T-helper 2 cell (primary cell): ENCODE measurements around the gene IMMP2L.
A peak's percentile ranks its signal among the peaks of the same experiment; 100 is the strongest.

Source experiments
- DNase-seq, 5 experiments: peaks; one replicate each; pipeline versions ENCODE4 v3.0.0 to v3.0.0-alpha.2; 2012 to 2022

IMMP2L gene

GRCh38 chr7:110841840-110842545 lies 720.3 kb downstream of the IMMP2L start:
- DNase-seq: no peak

GRCh38 chr7:110839866-110840265 lies 722.4 kb downstream of the IMMP2L start:
- DNase-seq: no peak

DNA sequence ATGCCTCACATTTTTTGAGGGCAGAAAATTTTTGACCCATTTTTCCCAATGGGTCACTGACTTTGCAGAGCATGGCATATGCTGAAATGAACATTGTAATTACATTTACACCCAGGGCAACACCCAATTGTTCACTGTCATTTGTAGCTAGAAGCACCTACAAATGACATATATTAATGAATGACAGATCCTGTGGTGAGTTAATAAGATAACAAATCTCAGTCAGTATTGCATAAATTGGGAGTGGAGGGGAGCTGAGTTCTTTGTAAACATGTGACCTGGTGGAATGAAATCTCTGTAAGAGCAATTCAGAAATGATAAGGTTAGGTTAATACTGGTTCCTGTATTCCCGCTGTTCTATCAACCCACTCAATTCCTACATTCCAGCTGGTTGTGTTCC lies 726.4 kb downstream of the IMMP2L start:
- DNase-seq: no peak

DNA sequence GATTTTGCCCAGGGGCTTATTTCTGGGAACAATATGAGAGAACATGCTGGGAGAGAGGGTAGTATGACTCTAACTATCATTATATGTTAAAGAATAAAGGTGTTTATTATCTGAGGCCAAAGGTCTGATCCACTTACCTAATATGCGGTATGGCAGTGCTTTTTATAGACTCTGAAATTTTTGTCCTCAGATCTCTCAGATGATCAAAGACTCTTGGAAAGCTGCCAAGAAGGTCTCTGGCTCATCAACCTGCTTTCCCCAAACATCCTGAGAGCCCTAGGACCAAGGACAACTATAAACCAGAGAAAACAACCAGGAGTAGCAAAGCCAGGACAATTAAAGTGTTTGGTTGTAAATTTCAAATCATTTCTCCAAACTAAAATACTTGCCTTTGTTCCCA lies 727.1 kb downstream of the IMMP2L start:
- peak in 1 of 5 experiments; percentile 6 for DNase-seq

DNA sequence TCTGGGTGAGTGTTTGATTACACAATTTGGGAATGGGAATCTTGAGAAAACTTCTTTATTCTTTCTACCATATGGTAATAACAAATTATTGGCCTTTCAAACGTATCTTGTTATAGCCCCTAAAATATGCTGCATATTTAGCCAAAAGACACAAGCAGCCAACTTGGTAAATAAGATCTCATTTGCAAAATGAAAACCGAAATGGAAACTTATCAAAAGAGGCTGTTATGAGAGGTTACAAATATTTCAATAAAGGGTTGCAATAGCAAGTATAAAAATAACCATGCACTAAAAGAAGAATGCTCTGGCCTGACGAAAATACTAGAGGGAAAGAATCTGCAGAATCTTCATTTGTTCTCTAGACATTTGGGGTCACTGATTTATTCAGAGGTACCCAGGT lies 730.9 kb downstream of the IMMP2L start:
- DNase-seq: no peak

GRCh38 chr7:110830778-110831177 lies 731.5 kb downstream of the IMMP2L start:
- no peak for DNase-seq

DNA sequence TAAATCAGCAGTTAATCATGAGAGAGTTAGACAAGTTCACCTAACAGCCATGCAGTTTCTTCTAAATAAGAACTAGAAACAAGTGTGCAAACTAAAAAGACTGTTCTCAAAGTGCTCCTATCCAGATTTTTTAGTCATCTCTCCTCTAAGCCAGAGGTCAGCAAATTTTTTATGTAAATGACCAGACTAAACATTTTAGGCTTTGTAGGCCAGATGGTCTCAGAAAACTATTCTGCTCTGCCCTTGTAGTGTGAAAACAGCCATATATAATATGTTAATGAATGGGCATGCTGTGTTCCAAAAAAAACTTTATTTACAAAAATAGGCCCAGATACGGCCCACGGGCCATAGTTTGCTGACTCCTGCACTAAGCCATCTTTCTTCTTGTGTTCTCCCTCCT lies 734.4 kb downstream of the IMMP2L start:
- DNase-seq: no peak

GRCh38 chr7:110827287-110827855 lies 734.9 kb downstream of the IMMP2L start:
- DNase-seq: no peak

GRCh38 chr7:110813986-110814385 lies 748.3 kb downstream of the IMMP2L start:
- DNase-seq: no peak

DNA sequence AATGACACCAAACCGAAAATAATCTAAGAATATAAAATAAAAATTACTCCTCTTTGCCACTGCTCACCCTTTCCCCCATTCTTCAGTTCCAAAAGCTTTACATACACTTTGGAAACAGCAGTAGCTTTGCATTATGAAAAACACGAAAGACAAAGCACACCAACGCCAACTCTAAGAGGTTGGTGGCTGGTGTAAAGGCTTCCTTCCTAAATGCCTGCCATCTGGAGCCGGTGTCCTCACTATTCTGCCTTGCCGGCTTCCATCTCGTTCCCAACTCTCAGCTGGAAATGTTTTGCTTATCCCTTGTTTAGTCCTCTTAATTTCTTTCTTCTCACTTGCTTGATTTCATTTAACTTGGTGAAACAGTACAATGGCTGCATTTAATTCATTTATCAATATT lies 752.5 kb downstream of the IMMP2L start:
- DNase-seq: no peak

GRCh38 chr7:110808361-110808760 lies 753.9 kb downstream of the IMMP2L start:
- DNase-seq: no peak

- no peak for DNase-seq
Measured at GRCh38 chr7:110804501-110804900, 757.8 kb downstream of the IMMP2L start.

DNA sequence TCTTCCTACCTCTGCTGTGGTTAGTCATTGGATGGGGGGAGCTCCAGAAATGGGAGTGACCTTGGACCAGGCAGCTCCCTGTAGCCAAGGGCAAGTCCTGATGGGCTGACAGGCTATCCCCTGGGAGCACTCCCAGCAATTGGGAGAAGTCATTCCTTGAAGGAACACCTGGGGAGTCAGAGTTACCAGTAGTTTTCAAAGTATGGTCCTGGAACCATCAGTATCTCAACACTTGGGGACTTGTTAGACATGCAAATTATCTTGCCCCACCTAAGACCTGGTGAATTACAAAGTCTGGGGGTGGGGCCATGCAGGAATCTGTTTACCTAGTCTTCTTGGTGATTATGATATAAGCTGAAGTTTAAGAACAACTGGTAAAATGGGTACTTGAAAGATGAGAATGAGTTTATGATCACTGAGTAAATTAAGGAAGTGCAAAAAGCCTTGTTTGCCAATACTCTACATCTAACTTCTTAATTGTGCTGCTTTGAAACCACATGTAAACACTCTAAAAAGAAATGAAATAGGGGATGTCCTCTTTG lies 758.6 kb downstream of the IMMP2L start:
- no peak for DNase-seq

DNA sequence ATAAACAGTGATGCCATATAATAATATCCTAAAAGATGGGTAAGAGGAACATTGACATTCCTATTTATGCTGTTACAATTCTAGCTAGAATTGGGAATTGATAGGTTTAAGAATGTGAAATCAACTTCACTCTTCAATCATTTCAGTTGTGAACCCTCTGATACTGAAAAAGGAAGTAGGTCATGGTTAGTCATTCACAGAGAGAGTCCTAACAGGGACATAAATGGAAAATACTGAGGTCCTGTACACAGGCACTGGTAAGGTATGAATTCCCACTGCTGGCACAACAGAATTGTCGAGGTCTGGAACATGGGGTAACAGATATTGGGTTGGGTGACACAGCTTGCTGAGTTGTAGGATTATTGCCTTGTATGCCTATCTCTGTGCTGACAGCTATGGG lies 760.8 kb downstream of the IMMP2L start:
- no peak for DNase-seq

- DNase-seq: peak in 1 of 5 experiments; percentile 8
Measured at GRCh38 chr7:110800984-110801383, 761.3 kb downstream of the IMMP2L start.

DNA sequence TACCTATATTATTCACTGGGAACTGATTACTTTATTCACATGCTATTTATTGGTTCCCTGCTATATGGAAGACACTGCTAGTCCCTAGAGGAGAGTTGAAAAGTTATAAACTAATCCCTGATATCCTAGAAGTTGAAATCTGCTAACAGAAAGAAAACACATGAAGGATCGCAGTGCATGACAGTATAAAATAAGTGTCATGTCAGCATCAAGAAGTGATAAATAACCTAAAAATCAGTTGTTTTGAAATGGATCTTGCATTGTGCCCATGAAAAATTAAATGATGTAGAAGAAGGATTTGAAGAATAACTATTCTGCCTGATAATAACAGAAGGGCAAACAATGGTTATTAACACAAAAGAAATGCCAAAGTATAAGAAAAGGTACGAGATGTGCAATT lies 764.6 kb downstream of the IMMP2L start:
- no peak for DNase-seq

- DNase-seq: no peak
Measured at GRCh38 chr7:110790992-110791391, 771.3 kb downstream of the IMMP2L start.

- DNase-seq: no peak
Measured at GRCh38 chr7:110786328-110786965, 775.8 kb downstream of the IMMP2L start.

- no peak for DNase-seq
Measured at GRCh38 chr7:110784749-110785148, 777.5 kb downstream of the IMMP2L start.

- no peak for DNase-seq
Measured at GRCh38 chr7:110780712-110781111, 781.6 kb downstream of the IMMP2L start.

DNA sequence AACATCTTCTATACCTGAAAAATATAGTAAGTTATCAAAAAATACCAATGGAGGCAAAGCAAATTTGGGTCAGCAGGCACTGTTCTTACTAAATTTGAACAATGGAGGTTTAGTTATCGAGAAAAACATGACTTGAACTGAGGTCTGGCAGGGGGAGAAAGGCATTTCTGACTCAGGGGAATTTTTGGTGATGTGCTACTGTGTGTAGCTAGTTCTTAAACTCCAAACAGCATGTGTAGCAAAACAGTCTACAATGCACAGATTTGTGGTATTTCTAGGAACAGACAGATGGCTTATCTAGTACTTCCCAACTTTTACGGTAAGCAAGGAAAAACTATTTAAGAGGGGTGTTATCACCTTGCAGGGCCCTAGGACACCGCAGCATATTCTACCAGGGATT lies 783.0 kb downstream of the IMMP2L start:
- peak in 1 of 5 experiments; percentile 44 for DNase-seq

- no peak for DNase-seq
Measured at GRCh38 chr7:110775046-110775445, 787.2 kb downstream of the IMMP2L start.

DNA sequence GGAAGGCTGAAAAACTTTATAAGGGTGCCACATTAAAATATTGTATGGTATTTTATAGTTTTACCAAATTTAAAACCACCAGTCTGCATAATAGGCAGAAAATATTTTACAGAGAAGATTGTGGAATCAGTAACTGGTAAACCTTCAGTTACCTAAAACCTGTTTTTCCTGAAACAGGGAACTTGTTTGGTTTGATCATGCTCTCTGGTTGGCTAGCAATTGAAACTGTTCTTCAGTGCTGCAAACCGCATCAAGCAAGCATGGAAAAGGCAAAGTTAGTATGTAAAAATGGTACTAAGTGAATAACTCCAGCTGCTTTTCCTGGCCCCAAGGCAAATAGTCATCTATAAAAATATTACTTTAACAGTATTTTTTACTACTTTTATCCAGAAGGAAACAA lies 788.2 kb downstream of the IMMP2L start:
- DNase-seq: no peak

- DNase-seq: no peak
Measured at GRCh38 chr7:110772615-110773014, 789.7 kb downstream of the IMMP2L start.
